Mesenteric fat pad (tissue), 1 donor: ENCODE results near the gene NMBR. TPM values are rescaled to one million over a fixed set of nuclear protein-coding genes. Genes with fewer than 3 reads are reported as not detected.
"Not testable (repeated sequence)": the region's sequence is repeated elsewhere in the genome, so short reads cannot be mapped to it uniquely, and the experiment has no call there.

Source experiments
- DNase-seq: peaks from one replicate; pipeline ENCODE4 v3.0.0-alpha.2; 2020; ENCODE audit warnings: low spot score
- total RNA-seq: library from RNA; stranded (reverse); fragmentation: NEBNext Ultra II Directional; extraction: Animal tissue kit (Norgen Biotek cat#: 25700); gene quantifications from one replicate; pipeline ENCODE4 v1.2.1, GENCODE V29; 2021
- donor health status: DM: yes; HTN: yes; CAD: no.

Gene NMBR
- total RNA-seq, 1 donor from 2014 or later = not detected

- no peak for DNase-seq
These were observed 8.2 kb upstream of the NMBR start for GRCh38 chr6:142155091-142155490.

GRCh38 chr6:142154336-142154735 lies 7.4 kb upstream of the NMBR start:
- no peak for DNase-seq

GRCh38 chr6:142153196-142153595 lies 6.3 kb upstream of the NMBR start:
- no peak for DNase-seq

- no peak for DNase-seq
These were observed 5.8 kb upstream of the NMBR start for GRCh38 chr6:142152746-142153145.

GRCh38 chr6:142141531-142141930 lies 5.4 kb downstream of the NMBR start:
- not testable (repeated sequence) for DNase-seq

GRCh38 chr6:142138876-142139275 lies 8.0 kb downstream of the NMBR start:
- no peak for DNase-seq

- DNase-seq = no peak
These were observed 14.3 kb downstream of the NMBR start, which contains the start of gene GJE1 for GRCh38 chr6:142132625-142133024. TSS of gene GJE1 (plus strand) at chr6:142132925. CDS start at chr6:142133159, 234 bp downstream.

- no peak for DNase-seq
These were observed 16.1 kb downstream of the NMBR start for GRCh38 chr6:142130814-142131213.

- DNase-seq = no peak
These were observed 25.6 kb downstream of the NMBR start for GRCh38 chr6:142121342-142121741.

- no peak for DNase-seq
These were observed 28.0 kb downstream of the NMBR start for GRCh38 chr6:142118925-142119324.

GRCh38 chr6:142118328-142118727 lies 28.6 kb downstream of the NMBR start:
- no peak for DNase-seq

GRCh38 chr6:142117366-142117765 lies 29.6 kb downstream of the NMBR start:
- DNase-seq = no peak

- DNase-seq = no peak
These were observed 34.4 kb downstream of the NMBR start for GRCh38 chr6:142112451-142113061.

- not testable (repeated sequence) for DNase-seq
These were observed 36.1 kb downstream of the NMBR start for GRCh38 chr6:142110820-142111219.

GRCh38 chr6:142104820-142105219 lies 42.1 kb downstream of the NMBR start:
- DNase-seq = not testable (repeated sequence)

GRCh38 chr6:142088858-142089216 lies 58.1 kb downstream of the NMBR start:
- DNase-seq = no peak

- DNase-seq = no peak
These were observed 58.7 kb downstream of the NMBR start for GRCh38 chr6:142087950-142088857.

GRCh38 chr6:142079130-142079529 lies 67.8 kb downstream of the NMBR start:
- DNase-seq = no peak

GRCh38 chr6:142075516-142076101 lies 71.3 kb downstream of the NMBR start:
- no peak for DNase-seq

GRCh38 chr6:142074516-142074915 lies 72.4 kb downstream of the NMBR start:
- DNase-seq = no peak

- no peak for DNase-seq
These were observed 74.9 kb downstream of the NMBR start for GRCh38 chr6:142071981-142072380.

- DNase-seq = no peak
These were observed 78.5 kb downstream of the NMBR start for GRCh38 chr6:142068416-142068815.
